GM18858 (cell line): ENCODE results near the gene CT45A8.
"Not testable (repeated sequence)": the region's sequence is repeated elsewhere in the genome, so short reads cannot be mapped to it uniquely, and the experiment has no call there.

Experiments used
- ATAC-seq: cut with Tn5 transposase; IDR thresholded peaks from one replicate; pipeline ENCODE4 v1.9.1; 2021; ENCODE audit not compliant: unreplicated experiment

CT45A8 gene, protein sequence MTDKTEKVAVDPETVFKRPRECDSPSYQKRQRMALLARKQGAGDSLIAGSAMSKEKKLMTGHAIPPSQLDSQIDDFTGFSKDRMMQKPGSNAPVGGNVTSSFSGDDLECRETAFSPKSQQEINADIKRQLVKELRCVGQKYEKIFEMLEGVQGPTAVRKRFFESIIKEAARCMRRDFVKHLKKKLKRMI

DNA sequence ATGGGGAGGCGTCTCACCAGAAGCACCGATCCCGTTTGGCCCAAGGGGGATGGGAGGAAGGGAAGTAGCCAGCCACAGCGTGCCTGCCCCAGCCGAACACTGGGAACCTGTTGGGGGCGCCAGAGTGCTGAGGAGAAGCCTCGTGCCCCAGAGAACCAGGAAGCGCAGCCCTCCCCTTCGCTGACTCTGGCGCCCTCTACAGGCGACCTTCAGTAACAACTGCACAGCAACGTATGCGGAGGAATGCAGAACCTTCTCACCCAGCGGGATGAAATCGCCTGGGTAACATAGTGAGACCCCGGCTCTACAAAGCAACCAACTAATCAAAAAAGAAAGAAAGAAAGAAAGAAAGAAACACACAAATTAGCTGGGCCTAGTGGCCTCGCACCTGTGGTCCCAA lies at the start of gene CT45A8:
TSS of gene CT45A8 (minus strand) at position 101 of the 400 bp plus-strand sequence. CDS start 3,755 bp downstream, outside the sequence.
- ATAC-seq: not testable (repeated sequence)

DNA sequence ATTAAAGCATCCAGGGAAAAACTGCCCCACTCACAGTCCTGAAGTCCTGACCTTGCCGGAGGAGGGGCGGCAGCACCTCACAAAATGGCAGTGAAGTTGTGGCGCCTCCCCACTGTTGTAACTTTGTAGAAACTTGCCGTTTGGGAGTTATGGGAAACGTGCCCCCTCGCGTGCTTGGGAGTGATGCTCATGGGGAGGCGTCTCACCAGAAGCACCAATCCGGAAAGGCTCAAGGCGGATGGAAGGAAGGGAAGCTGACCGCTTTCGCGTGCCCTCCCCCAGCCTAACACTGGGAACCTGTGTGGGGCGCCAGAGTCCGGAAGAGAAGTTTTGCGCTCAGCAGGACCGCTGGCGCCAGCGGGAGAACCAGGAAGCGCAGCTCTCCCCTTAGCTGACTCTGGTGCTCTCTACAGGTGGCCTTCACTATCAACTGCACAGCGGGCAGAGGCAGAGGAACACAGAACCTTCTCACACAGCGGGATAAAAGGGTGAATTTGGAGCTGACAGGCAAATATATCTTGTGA lies 39.0 kb upstream of the CT45A8 start, which contains the start of the genes CT45A10 and SAGE1:
TSS of gene CT45A10 (minus strand) at position 151 of the 524 bp plus-strand sequence. CDS start 8,100 bp downstream, outside the sequence.
TSS of gene SAGE1 (plus strand) at position 423 of the 524 bp plus-strand sequence. CDS start 2,527 bp downstream, outside the sequence.
- ATAC-seq: no peak

DNA sequence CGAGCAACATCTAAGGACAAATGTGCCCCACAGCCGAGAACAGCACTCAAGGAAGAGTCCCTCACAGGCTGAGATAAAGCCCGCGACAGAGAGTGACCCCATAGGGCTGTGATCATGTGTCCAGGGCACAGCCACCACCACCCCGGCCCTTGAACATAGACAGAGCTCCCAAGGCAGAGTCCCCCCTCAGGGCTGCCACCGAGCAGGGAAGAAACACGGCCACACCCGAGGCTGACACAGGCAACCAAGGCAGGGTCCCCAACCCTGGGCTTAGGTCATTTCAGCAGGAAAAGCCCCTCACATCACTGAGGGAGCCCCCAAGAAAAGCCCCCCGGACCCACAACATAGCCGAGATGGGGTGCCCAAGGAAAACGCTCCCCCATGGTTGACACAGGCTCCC lies 38.4 kb upstream of the CT45A8 start:
- no peak for ATAC-seq

DNA sequence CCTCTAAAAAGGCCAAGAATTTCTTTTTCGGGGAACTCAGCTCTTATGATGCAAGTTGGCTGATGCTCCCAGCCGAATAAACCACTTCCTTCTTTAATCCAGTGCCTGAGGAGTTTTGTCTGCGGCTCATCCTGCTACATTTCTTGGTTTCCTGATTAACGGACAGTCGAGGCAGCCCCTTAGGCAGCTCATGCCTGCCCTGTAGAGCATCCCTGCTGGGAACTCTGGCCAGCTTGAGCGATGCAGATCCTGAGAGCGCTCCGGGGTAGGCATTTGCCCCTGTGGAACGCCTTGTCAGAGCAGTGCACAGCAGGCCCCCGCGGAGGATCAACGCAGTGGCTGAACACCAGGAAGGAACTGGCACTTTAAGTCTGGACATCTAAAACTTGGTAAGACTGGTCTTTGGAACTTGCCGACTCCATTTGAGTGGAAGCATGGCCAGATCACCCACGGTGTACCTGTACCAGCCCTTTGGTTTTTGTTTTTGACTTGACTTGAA lies 35.8 kb upstream of the CT45A8 start:
- ATAC-seq: no peak

DNA sequence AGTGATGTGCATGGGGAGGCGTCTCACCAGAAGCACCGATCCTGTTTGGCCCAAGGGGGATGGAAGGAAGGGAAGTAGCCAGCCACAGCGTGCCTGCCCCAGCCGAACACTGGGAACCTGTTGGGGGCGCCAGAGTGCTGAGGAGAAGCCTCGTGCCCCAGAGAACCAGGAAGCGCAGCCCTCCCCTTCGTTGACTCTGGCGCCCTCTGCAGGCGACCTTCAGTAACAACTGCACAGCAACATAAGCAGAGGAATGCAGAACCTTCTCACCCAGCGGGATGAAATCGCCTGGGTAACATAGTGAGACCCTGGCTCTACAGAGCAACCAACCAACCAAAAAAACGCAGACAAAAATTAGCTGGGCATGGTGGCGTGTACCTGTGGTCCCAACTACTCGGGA lies 34.6 kb upstream of the CT45A8 start:
- ATAC-seq: not testable (repeated sequence)

DNA sequence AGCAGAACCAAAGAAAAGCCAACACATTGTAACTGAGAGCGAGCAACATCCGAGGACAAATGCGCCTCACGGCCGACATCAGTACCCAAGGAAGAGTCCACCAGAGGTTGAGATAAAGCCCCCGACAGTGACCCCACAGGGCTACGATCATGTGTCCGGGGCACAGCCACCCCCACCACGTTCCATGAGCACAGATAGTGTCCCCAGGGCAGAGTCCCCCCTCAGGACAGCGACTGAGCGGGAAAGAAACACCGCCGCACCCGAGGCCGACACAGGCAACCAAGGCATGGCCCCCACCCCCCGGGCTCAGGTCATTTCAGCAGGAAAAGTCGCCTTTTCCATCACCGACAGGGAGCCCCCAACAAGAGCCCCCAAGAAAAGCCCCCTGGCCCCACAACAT lies 33.9 kb upstream of the CT45A8 start:
- ATAC-seq: not testable (repeated sequence)

DNA sequence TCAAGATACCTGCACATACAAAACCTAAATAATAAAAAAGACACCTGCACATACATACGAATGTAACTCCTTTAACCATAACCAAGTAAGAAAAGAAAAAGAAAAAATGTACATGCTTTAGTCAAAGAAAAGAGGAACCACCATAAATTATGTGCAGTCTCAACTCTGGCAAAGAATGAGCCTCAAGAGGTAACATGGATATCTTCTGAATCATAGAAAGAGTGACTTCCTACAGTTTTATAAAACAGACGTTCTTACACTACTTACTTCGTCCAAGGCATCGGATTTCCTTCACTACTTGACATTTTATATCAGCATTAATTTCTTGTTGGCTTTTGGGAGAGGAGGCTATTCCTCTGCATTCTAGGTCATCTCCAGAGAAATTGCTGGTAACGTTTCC lies 28.4 kb upstream of the CT45A8 start:
- ATAC-seq: not testable (repeated sequence)

DNA sequence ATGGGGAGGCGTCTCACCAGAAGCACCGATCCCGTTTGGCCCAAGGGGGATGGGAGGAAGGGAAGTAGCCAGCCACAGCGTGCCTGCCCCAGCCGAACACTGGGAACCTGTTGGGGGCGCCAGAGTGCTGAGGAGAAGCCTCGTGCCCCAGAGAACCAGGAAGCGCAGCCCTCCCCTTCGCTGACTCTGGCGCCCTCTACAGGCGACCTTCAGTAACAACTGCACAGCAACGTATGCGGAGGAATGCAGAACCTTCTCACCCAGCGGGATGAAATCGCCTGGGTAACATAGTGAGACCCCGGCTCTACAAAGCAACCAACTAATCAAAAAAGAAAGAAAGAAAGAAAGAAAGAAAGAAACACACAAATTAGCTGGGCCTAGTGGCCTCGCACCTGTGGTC lies 17.4 kb upstream of the CT45A8 start, which contains the start of gene CT45A9:
TSS of gene CT45A9 (minus strand) at position 101 of the 400 bp plus-strand sequence. CDS start 3,751 bp downstream, outside the sequence.
- ATAC-seq: not testable (repeated sequence)

DNA sequence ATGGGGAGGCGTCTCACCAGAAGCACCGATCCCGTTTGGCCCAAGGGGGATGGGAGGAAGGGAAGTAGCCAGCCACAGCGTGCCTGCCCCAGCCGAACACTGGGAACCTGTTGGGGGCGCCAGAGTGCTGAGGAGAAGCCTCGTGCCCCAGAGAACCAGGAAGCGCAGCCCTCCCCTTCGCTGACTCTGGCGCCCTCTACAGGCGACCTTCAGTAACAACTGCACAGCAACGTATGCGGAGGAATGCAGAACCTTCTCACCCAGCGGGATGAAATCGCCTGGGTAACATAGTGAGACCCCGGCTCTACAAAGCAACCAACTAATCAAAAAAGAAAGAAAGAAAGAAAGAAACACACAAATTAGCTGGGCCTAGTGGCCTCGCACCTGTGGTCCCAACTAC lies 17.2 kb downstream of the CT45A8 start, which contains the start of gene CT45A7:
TSS of gene CT45A7 (minus strand) at position 101 of the 400 bp plus-strand sequence. CDS start 3,747 bp downstream, outside the sequence.
- not testable (repeated sequence) for ATAC-seq

DNA sequence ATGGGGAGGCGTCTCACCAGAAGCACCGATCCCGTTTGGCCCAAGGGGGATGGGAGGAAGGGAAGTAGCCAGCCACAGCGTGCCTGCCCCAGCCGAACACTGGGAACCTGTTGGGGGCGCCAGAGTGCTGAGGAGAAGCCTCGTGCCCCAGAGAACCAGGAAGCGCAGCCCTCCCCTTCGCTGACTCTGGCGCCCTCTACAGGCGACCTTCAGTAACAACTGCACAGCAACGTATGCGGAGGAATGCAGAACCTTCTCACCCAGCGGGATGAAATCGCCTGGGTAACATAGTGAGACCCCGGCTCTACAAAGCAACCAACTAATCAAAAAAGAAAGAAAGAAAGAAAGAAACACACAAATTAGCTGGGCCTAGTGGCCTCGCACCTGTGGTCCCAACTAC lies 34.4 kb downstream of the CT45A8 start, which contains the start of gene CT45A2:
TSS of gene CT45A2 (minus strand) at position 101 of the 400 bp plus-strand sequence. CDS start 3,747 bp downstream, outside the sequence.
- ATAC-seq: not testable (repeated sequence)

DNA sequence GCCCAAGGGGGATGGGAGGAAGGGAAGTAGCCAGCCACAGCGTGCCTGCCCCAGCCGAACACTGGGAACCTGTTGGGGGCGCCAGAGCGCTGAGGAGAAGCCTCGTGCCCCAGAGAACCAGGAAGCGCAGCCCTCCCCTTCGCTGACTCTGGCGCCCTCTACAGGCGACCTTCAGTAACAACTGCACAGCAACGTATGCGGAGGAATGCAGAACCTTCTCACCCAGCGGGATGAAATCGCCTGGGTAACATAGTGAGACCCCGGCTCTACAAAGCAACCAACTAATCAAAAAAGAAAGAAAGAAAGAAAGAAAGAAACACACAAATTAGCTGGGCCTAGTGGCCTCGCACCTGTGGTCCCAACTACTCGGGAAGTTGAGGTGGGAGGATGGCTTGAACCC lies 51.7 kb downstream of the CT45A8 start, which contains the start of gene CT45A6:
TSS of gene CT45A6 (minus strand) at position 101 of the 400 bp plus-strand sequence. CDS start 3,794 bp downstream, outside the sequence.
- not testable (repeated sequence) for ATAC-seq
